Measurements from ENCODE around the gene GRB7. TPM values are rescaled to one million over a fixed set of nuclear protein-coding genes. Genes with fewer than 3 reads are reported as not detected.

Gene GRB7
- total RNA-seq, 1 experiment from 2014 or later: 1.5 TPM

- peak overlapping the region; percentile 100 for H3K27ac ChIP-seq (ENCODE audit: low read length)
- H3K4me1 ChIP-seq (ENCODE audit: low read length): peaks cover 77% of the 10 kb centered on the region
- H3K27me3 ChIP-seq (ENCODE audit: low read length): no peaks in the 10 kb centered on the region
- H3K9me2 ChIP-seq (replicated peaks; ENCODE audit: insufficient read depth, low read length): no peaks in the 10 kb centered on the region
- no peaks in the 10 kb centered on the region for H3K79me2 ChIP-seq (ENCODE audit: low read length)
- no peaks in the 10 kb centered on the region for H4K20me1 ChIP-seq (ENCODE audit: insufficient read depth, low read depth, low read length)
- peaks cover 3% of the 10 kb centered on the region; the same call in 1 of the 2 replicates for H3K36me3 ChIP-seq (ENCODE audit: insufficient read depth, low read length)
- peak; percentile 95 for DNase-seq
- H3K9ac ChIP-seq (ENCODE audit: low read length): peak overlapping the region; percentile 99
- peak overlapping the region; percentile 98 for H3K4me2 ChIP-seq (ENCODE audit: low read depth, low read length, poor library complexity, severe bottlenecking)
- no peak overlapping the region for H2AFZ ChIP-seq (ENCODE audit: low read length)
- peak overlapping the region; percentile 71 for H3K4me3 ChIP-seq (ENCODE audit: low read length)
- H3K9me3 ChIP-seq (ENCODE audit: low read length): no peaks in the 10 kb centered on the region
Observed at GRCh38 chr17:39755554-39756379, 18.0 kb downstream of the GRB7 start.

GRCh38 chr17:39756380-39757079 lies 18.8 kb downstream of the GRB7 start:
- peak overlapping the region; percentile 99 for H3K9ac ChIP-seq (ENCODE audit: low read length)

GRCh38 chr17:39757176-39757662 lies 19.5 kb downstream of the GRB7 start:
- H3K27ac ChIP-seq (ENCODE audit: low read length): peak overlapping the region; percentile 100
- no peaks in the 10 kb centered on the region for H3K9me2 ChIP-seq (replicated peaks; ENCODE audit: insufficient read depth, low read length)
- peak overlapping the region; percentile 99 for H3K9ac ChIP-seq (ENCODE audit: low read length)
- DNase-seq: peak; percentile 67
- H3K9me3 ChIP-seq (ENCODE audit: low read length): no peaks in the 10 kb centered on the region
- peaks cover 12% of the 10 kb centered on the region for H3K36me3 ChIP-seq (ENCODE audit: insufficient read depth, low read length)
- peak overlapping the region; percentile 98 for H3K4me2 ChIP-seq (ENCODE audit: low read depth, low read length, poor library complexity, severe bottlenecking)
- no peaks in the 10 kb centered on the region for H3K27me3 ChIP-seq (ENCODE audit: low read length)
- no peak overlapping the region for H2AFZ ChIP-seq (ENCODE audit: low read length)
- no peaks in the 10 kb centered on the region for H3K79me2 ChIP-seq (ENCODE audit: low read length)
- H4K20me1 ChIP-seq (ENCODE audit: insufficient read depth, low read depth, low read length): no peaks in the 10 kb centered on the region
- H3K4me3 ChIP-seq (ENCODE audit: low read length): peak overlapping the region; percentile 71; the same call in 1 of the 2 replicates
- peaks cover 87% of the 10 kb centered on the region for H3K4me1 ChIP-seq (ENCODE audit: low read length)

More at GRCh38 chr17:39756380-39757079, 18.8 kb downstream of the GRB7 start:
- Histone ChIP-seq H3K4me3 (ENCODE audit: low read length) (peak overlapping the region; percentile 71), H3K79me2 (ENCODE audit: low read length) (no peaks in the 10 kb centered on the region), H3K4me1 (ENCODE audit: low read length) (peaks cover 82% of the 10 kb centered on the region), H3K9me3 (ENCODE audit: low read length) (no peaks in the 10 kb centered on the region), H3K4me2 (ENCODE audit: low read depth, low read length, poor library complexity, severe bottlenecking) (peak overlapping the region; percentile 98), H2AFZ (ENCODE audit: low read length) (no peak overlapping the region), H3K27ac (ENCODE audit: low read length) (peak overlapping the region; percentile 100), H4K20me1 (ENCODE audit: insufficient read depth, low read depth, low read length) (no peaks in the 10 kb centered on the region), H3K27me3 (ENCODE audit: low read length) (no peaks in the 10 kb centered on the region), H3K9me2 (replicated peaks; ENCODE audit: insufficient read depth, low read length) (no peaks in the 10 kb centered on the region), H3K36me3 (ENCODE audit: insufficient read depth, low read length) (peaks cover 7% of the 10 kb centered on the region; the same call in 1 of the 2 replicates)
- peak; percentile 91 for DNase-seq

- Histone ChIP-seq H3K79me2 (ENCODE audit: low read length) (no peaks in the 10 kb centered on the region), H3K9me2 (replicated peaks; ENCODE audit: insufficient read depth, low read length) (no peaks in the 10 kb centered on the region), H3K9me3 (ENCODE audit: low read length) (no peaks in the 10 kb centered on the region), H3K4me1 (ENCODE audit: low read length) (peaks cover 82% of the 10 kb centered on the region), H2AFZ (ENCODE audit: low read length) (no peak overlapping the region), H3K9ac (ENCODE audit: low read length) (peak overlapping the region; percentile 99), H3K4me2 (ENCODE audit: low read depth, low read length, poor library complexity, severe bottlenecking) (peak overlapping the region; percentile 98), H3K36me3 (ENCODE audit: insufficient read depth, low read length) (peaks cover 19% of the 10 kb centered on the region), H3K4me3 (ENCODE audit: low read length) (peak overlapping the region; percentile 4; the same call in 1 of the 2 replicates), H4K20me1 (ENCODE audit: insufficient read depth, low read depth, low read length) (no peaks in the 10 kb centered on the region), H3K27me3 (ENCODE audit: low read length) (no peaks in the 10 kb centered on the region), H3K27ac (ENCODE audit: low read length) (peak overlapping the region; percentile 100)
- peak; percentile 90 for DNase-seq
Observed at GRCh38 chr17:39757931-39758873, 20.5 kb downstream of the GRB7 start.

- Histone ChIP-seq H3K9me3 (ENCODE audit: low read length) (no peaks in the 10 kb centered on the region), H3K4me1 (ENCODE audit: low read length) (peaks cover 73% of the 10 kb centered on the region), H4K20me1 (ENCODE audit: insufficient read depth, low read depth, low read length) (no peaks in the 10 kb centered on the region), H3K36me3 (ENCODE audit: insufficient read depth, low read length) (peaks cover 24% of the 10 kb centered on the region), H3K27me3 (ENCODE audit: low read length) (no peaks in the 10 kb centered on the region), H3K4me3 (ENCODE audit: low read length) (0 out of 2 replicates have a peak overlapping the region, but pooled peaks have one; percentile 4), H2AFZ (ENCODE audit: low read length) (no peak overlapping the region), H3K79me2 (ENCODE audit: low read length) (no peaks in the 10 kb centered on the region), H3K9me2 (replicated peaks; ENCODE audit: insufficient read depth, low read length) (no peaks in the 10 kb centered on the region), H3K4me2 (ENCODE audit: low read depth, low read length, poor library complexity, severe bottlenecking) (peak overlapping the region; percentile 98), H3K9ac (ENCODE audit: low read length) (peak overlapping the region; percentile 99), H3K27ac (ENCODE audit: low read length) (peak overlapping the region; percentile 100)
- peak; percentile 81 for DNase-seq
Observed at GRCh38 chr17:39759204-39759603, 21.5 kb downstream of the GRB7 start.

GRCh38 chr17:39761861-39762496 lies 24.2 kb downstream of the GRB7 start:
- H2AFZ ChIP-seq (ENCODE audit: low read length): no peak overlapping the region
- no peak overlapping the region for H3K4me2 ChIP-seq (ENCODE audit: low read depth, low read length, poor library complexity, severe bottlenecking)
- no peaks in the 10 kb centered on the region for H4K20me1 ChIP-seq (ENCODE audit: insufficient read depth, low read depth, low read length)
- H3K9me2 ChIP-seq (replicated peaks; ENCODE audit: insufficient read depth, low read length): no peaks in the 10 kb centered on the region
- no peaks in the 10 kb centered on the region for H3K27me3 ChIP-seq (ENCODE audit: low read length)
- H3K36me3 ChIP-seq (ENCODE audit: insufficient read depth, low read length): peaks cover 52% of the 10 kb centered on the region
- peaks cover 26% of the 10 kb centered on the region for H3K79me2 ChIP-seq (ENCODE audit: low read length)
- H3K9ac ChIP-seq (ENCODE audit: low read length): no peak overlapping the region
- peak overlapping the region; percentile 79 for H3K27ac ChIP-seq (ENCODE audit: low read length)
- H3K9me3 ChIP-seq (ENCODE audit: low read length): no peaks in the 10 kb centered on the region
- no peak overlapping the region for H3K4me3 ChIP-seq (ENCODE audit: low read length)
- DNase-seq: no peak
- H3K4me1 ChIP-seq (ENCODE audit: low read length): peaks cover 73% of the 10 kb centered on the region

- Histone ChIP-seq H2AFZ (ENCODE audit: low read length) (no peak overlapping the region), H3K9ac (ENCODE audit: low read length) (no peak overlapping the region), H3K4me3 (ENCODE audit: low read length) (no peak overlapping the region), H3K79me2 (ENCODE audit: low read length) (peaks cover 36% of the 10 kb centered on the region), H3K4me1 (ENCODE audit: low read length) (peaks cover 71% of the 10 kb centered on the region), H3K27ac (ENCODE audit: low read length) (peak overlapping the region; percentile 22), H3K27me3 (ENCODE audit: low read length) (no peaks in the 10 kb centered on the region), H3K9me2 (replicated peaks; ENCODE audit: insufficient read depth, low read length) (no peaks in the 10 kb centered on the region), H3K9me3 (ENCODE audit: low read length) (no peaks in the 10 kb centered on the region), H4K20me1 (ENCODE audit: insufficient read depth, low read depth, low read length) (no peaks in the 10 kb centered on the region), H3K4me2 (ENCODE audit: low read depth, low read length, poor library complexity, severe bottlenecking) (no peak overlapping the region), H3K36me3 (ENCODE audit: insufficient read depth, low read length) (peaks cover 57% of the 10 kb centered on the region)
- no peak for DNase-seq
Observed at GRCh38 chr17:39763051-39763820, 25.5 kb downstream of the GRB7 start.

Data from Karpas-422 (cell line).